Fibroblast of lung (primary cell): ENCODE results near the gene NEK5. TPM values are rescaled to one million over a fixed set of nuclear protein-coding genes. Genes with fewer than 3 reads are reported as not detected.

ENCODE experiments used
- DNase-seq, 2 donors: peaks; one replicate each; pipeline versions ENCODE4 v3.0.0 to v3.0.0-alpha.2; 2010; ENCODE audit warnings: low read depth in 2 of 2
- H2AFZ ChIP-seq: 2 replicates; pipeline ENCODE4 v1.5.1; 2012; ENCODE audit warnings: low read length, control low read depth, inconsistent platforms
- H3K27ac ChIP-seq: 2 replicates; pipeline ENCODE4 v1.5.1; 2011; ENCODE audit warnings: low read length, control low read depth; ENCODE audit not compliant: insufficient read depth
- H3K27me3 ChIP-seq: 2 replicates; pipeline ENCODE4 v1.5.1; 2011; ENCODE audit warnings: mild to moderate bottlenecking, low read length; ENCODE audit not compliant: control insufficient read depth, insufficient read depth
- H3K36me3 ChIP-seq: 2 replicates; pipeline ENCODE4 v1.5.1; 2011; ENCODE audit warnings: low read length; ENCODE audit not compliant: control insufficient read depth, insufficient read depth
- H3K4me1 ChIP-seq: 2 replicates; pipeline ENCODE4 v1.5.1; 2011; ENCODE audit warnings: low read length; ENCODE audit not compliant: control insufficient read depth, insufficient read depth; ENCODE audit errors: extremely low read depth
- H3K4me2 ChIP-seq: 2 replicates; pipeline ENCODE4 v1.5.1; 2011; ENCODE audit warnings: low read length, control low read depth; ENCODE audit not compliant: insufficient read depth; ENCODE audit errors: extremely low read depth
- H3K4me3 ChIP-seq, 4 experiments: fragments of 200-600 bp in 1 of 4; sonication (generic) in 1 of 4; replicated peaks in 1 of 4; 2 replicates each; pipeline ENCODE4 v1.5.1; 2011 to 2016; ENCODE audit warnings: low read length in 4 of 4, low read depth in 3 of 4, mild to moderate bottlenecking in 3 of 4, control low read depth in 2 of 4, inconsistent platforms in 1 of 4, mixed read lengths in 1 of 4; ENCODE audit not compliant: insufficient read depth in 1 of 4; ENCODE audit errors: control extremely low read depth in 1 of 4
- H3K79me2 ChIP-seq: 2 replicates; pipeline ENCODE4 v1.5.1; 2012; ENCODE audit warnings: mild to moderate bottlenecking, low read length, inconsistent platforms; ENCODE audit not compliant: control insufficient read depth, insufficient read depth
- H3K9ac ChIP-seq: 2 replicates; pipeline ENCODE4 v1.5.1; 2011; ENCODE audit warnings: mild to moderate bottlenecking, low read length, control low read depth; ENCODE audit not compliant: insufficient read depth
- H3K9me3 ChIP-seq: 2 replicates; pipeline ENCODE4 v1.5.1; 2012; ENCODE audit warnings: low read depth, low read length; ENCODE audit not compliant: control insufficient read depth, insufficient read depth
- H4K20me1 ChIP-seq: 2 replicates; pipeline ENCODE4 v1.5.1; 2011; ENCODE audit warnings: low read length; ENCODE audit not compliant: control insufficient read depth, insufficient read depth; ENCODE audit errors: extremely low read depth
- EZH2 ChIP-seq: IDR thresholded peaks from 2 replicates; pipeline ENCODE4 v1.5.1; 2012; ENCODE audit warnings: low read length, control low read depth, mild to moderate bottlenecking; ENCODE audit errors: missing control alignments
- polyA plus RNA-seq, 2 donors: library from polyadenylated mRNA; depleted of rRNA in 1 of 2; stranded (reverse) in 1 of 2; unstranded in 1 of 2; fragments of >200 nt; gene quantifications; 2 replicates each; pipeline ENCODE4 v1.2.1, GENCODE V29; 2011 to 2012; ENCODE audit warnings: missing spikeins in 1 of 2
- total RNA-seq: library from RNA; depleted of rRNA; stranded (reverse); fragments of >200 nt; gene quantifications from 2 replicates; pipeline ENCODE4 v1.2.1, GENCODE V29; 2014
- TF ChIP-seq, protein P1 (sequence below), 2 donors: IDR thresholded peaks in 1 of 2; conservative IDR thresholded peaks in 1 of 2; 1 replicate in 1 of 2; 2 replicates in 1 of 2; pipeline ENCODE4 v1.5.1; 2011 to 2012; ENCODE audit warnings: low read length in 2 of 2, control low read depth in 1 of 2, inconsistent platforms in 1 of 2, low read depth in 1 of 2, mild to moderate bottlenecking in 1 of 2

Gene NEK5
- total and polyA plus RNA-seq, 2 donors (not counting 1 experiment from before 2014, with no cell fraction given): under 0.01 to 0.03 TPM

- peaks cover 2% of the 10 kb centered on the region for H3K36me3 ChIP-seq
- peaks cover 4% of the 10 kb centered on the region for H3K79me2 ChIP-seq
- H3K27me3 ChIP-seq: no peaks in the 10 kb centered on the region
- H3K4me3 ChIP-seq: no peak overlapping the region
- no peaks in the 10 kb centered on the region for H3K4me1 ChIP-seq
- H3K9ac ChIP-seq: no peak overlapping the region
- H3K4me2 ChIP-seq: no peak overlapping the region
- DNase-seq: no peak
- H2AFZ ChIP-seq: no peak overlapping the region
- H3K27ac ChIP-seq: no peak overlapping the region
- H3K9me3 ChIP-seq: no peaks in the 10 kb centered on the region
- H4K20me1 ChIP-seq: no peaks in the 10 kb centered on the region
- no peak for TF ChIP-seq EZH2
Measured at GRCh38 chr13:52020191-52020590, 108.7 kb downstream of the NEK5 start.

- Histone ChIP-seq H3K4me3 (no peak overlapping the region), H2AFZ (no peak overlapping the region), H4K20me1 (no peaks in the 10 kb centered on the region), H3K4me2 (no peak overlapping the region), H3K79me2 (peaks cover 25% of the 10 kb centered on the region), H3K36me3 (no peaks in the 10 kb centered on the region), H3K27me3 (no peaks in the 10 kb centered on the region), H3K9me3 (no peaks in the 10 kb centered on the region), H3K9ac (no peak overlapping the region), H3K4me1 (no peaks in the 10 kb centered on the region), H3K27ac (no peak overlapping the region)
- DNase-seq: no peak
- TF ChIP-seq, protein P1, sequence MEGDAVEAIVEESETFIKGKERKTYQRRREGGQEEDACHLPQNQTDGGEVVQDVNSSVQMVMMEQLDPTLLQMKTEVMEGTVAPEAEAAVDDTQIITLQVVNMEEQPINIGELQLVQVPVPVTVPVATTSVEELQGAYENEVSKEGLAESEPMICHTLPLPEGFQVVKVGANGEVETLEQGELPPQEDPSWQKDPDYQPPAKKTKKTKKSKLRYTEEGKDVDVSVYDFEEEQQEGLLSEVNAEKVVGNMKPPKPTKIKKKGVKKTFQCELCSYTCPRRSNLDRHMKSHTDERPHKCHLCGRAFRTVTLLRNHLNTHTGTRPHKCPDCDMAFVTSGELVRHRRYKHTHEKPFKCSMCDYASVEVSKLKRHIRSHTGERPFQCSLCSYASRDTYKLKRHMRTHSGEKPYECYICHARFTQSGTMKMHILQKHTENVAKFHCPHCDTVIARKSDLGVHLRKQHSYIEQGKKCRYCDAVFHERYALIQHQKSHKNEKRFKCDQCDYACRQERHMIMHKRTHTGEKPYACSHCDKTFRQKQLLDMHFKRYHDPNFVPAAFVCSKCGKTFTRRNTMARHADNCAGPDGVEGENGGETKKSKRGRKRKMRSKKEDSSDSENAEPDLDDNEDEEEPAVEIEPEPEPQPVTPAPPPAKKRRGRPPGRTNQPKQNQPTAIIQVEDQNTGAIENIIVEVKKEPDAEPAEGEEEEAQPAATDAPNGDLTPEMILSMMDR (conservative IDR thresholded peaks at IDR 0.05 in 1 of 2, IDR thresholded peaks at IDR 0.05 in 1 of 2; ENCODE audit: low read depth in 1 of 2, low read length in 2 of 2): no peak
- no peak for TF ChIP-seq EZH2
Measured at GRCh38 chr13:52016296-52016695, 112.6 kb downstream of the NEK5 start.

GRCh38 chr13:52012512-52012836, 116.4 kb downstream of the NEK5 start:
- H2AFZ ChIP-seq: peak overlapping the region; percentile 93
- peak overlapping the region; percentile 85 to 99 (median 96) for H3K4me3 ChIP-seq
- no peaks in the 10 kb centered on the region for H3K36me3 ChIP-seq
- DNase-seq: no peak
- H3K9me3 ChIP-seq: no peaks in the 10 kb centered on the region
- H3K4me2 ChIP-seq: peak overlapping the region; percentile 72
- peaks cover 10% of the 10 kb centered on the region for H3K27me3 ChIP-seq
- H3K79me2 ChIP-seq: peaks cover 25% of the 10 kb centered on the region
- peak overlapping the region; percentile 66 for H3K9ac ChIP-seq
- TF ChIP-seq EZH2: no peak
- TF ChIP-seq, protein P1 (conservative IDR thresholded peaks at IDR 0.05 in 1 of 2, IDR thresholded peaks at IDR 0.05 in 1 of 2; ENCODE audit: low read depth in 1 of 2, low read length in 2 of 2): no peak
- H3K27ac ChIP-seq: peak overlapping the region; percentile 78
- no peaks in the 10 kb centered on the region for H4K20me1 ChIP-seq
- H3K4me1 ChIP-seq: peaks cover 4% of the 10 kb centered on the region
